HCT116 (cell line): Measurements from ENCODE around the gene RASL12.

Source experiments
- EGR1 ChIP-seq: IDR thresholded peaks from 2 replicates; pipeline ENCODE4 v1.6.1; 2012; ENCODE audit warnings: low read depth
- POLR2A ChIP-seq: IDR thresholded peaks from 2 replicates; pipeline ENCODE4 v1.7.0; 2011; ENCODE audit warnings: borderline replicate concordance; ENCODE audit not compliant: insufficient read depth, insufficient read length; ENCODE audit errors: extremely low read depth
- POLR2AphosphoS5 ChIP-seq: IDR thresholded peaks from 2 replicates; pipeline ENCODE4 v1.6.1; 2011; ENCODE audit warnings: mild to moderate bottlenecking, low read depth, low read length, moderate library complexity
- RAD21 ChIP-seq: IDR thresholded peaks from 2 replicates; pipeline ENCODE4 v1.6.1; 2012; ENCODE audit warnings: low read depth, mild to moderate bottlenecking
- REST ChIP-seq: IDR thresholded peaks from 2 replicates; pipeline ENCODE4 v1.6.1; 2012; ENCODE audit warnings: low read depth
- ZFX ChIP-seq: fragments of 450-650 bp; IDR thresholded peaks from 2 replicates; pipeline ENCODE4 v1.6.1; 2017
- TF ChIP-seq, protein P1 (sequence below), 3 experiments: fragments of 200-600 bp in 1 of 3; sonication (generic) in 1 of 3; IDR thresholded peaks in 2 of 3; conservative IDR thresholded peaks in 1 of 3; 2 replicates each; pipeline ENCODE4 v1.5.1; 2012 to 2017; ENCODE audit warnings: low read depth in 2 of 3, low read length in 2 of 3, antibody characterized with exemption in 1 of 3, borderline replicate concordance in 1 of 3, control low read depth in 1 of 3, mild to moderate bottlenecking in 1 of 3, mixed read lengths in 1 of 3, mixed run types in 1 of 3, moderate library complexity in 1 of 3; ENCODE audit not compliant: insufficient read depth in 1 of 3

DNA sequence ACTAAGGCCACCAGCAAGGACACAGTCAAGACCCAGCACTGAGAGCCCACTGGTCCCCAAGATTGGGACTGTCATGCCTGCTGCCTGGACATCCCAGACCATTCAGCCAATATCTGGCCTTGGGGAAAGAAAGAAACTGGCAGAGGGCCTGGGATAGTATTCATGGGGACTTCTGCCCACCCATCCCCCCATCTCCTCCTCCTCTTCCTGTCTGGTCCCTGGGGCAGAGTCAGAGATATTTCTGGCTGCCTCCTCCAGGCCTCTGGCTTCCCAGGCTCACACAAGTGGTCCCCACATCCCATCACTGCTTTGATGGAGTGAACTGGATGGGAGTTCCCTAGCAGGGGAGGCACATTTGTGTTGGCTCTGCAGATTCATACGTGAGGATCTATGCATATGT lies 4.2 kb upstream of the RASL12 start:
- TF ChIP-seq POLR2AphosphoS5 (no peak), POLR2A (no peak), ZFX (no peak), EGR1 (no peak), RAD21 (no peak), REST (no peak)
- TF ChIP-seq, protein P1, sequence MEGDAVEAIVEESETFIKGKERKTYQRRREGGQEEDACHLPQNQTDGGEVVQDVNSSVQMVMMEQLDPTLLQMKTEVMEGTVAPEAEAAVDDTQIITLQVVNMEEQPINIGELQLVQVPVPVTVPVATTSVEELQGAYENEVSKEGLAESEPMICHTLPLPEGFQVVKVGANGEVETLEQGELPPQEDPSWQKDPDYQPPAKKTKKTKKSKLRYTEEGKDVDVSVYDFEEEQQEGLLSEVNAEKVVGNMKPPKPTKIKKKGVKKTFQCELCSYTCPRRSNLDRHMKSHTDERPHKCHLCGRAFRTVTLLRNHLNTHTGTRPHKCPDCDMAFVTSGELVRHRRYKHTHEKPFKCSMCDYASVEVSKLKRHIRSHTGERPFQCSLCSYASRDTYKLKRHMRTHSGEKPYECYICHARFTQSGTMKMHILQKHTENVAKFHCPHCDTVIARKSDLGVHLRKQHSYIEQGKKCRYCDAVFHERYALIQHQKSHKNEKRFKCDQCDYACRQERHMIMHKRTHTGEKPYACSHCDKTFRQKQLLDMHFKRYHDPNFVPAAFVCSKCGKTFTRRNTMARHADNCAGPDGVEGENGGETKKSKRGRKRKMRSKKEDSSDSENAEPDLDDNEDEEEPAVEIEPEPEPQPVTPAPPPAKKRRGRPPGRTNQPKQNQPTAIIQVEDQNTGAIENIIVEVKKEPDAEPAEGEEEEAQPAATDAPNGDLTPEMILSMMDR (IDR thresholded peaks at IDR 0.05 in 2 of 3, conservative IDR thresholded peaks at IDR 0.05 in 1 of 3; ENCODE audit: borderline replicate concordance in 1 of 3, insufficient read depth in 1 of 3, low read depth in 2 of 3, low read length in 2 of 3) = no peak
